Activated CD8-positive, alpha-beta memory T cell treated with anti-CD3 and anti-CD28 coated beads, Interleukin-2, amount 10 ng/mL, durations not matched to agents 7 days and 5 days (primary cell): ENCODE measurements around the gene TCERG1L. TPM values are rescaled to one million over a fixed set of nuclear protein-coding genes. Genes with fewer than 3 reads are reported as not detected.
"Not testable (repeated sequence)": the region's sequence is repeated elsewhere in the genome, so short reads cannot be mapped to it uniquely, and the experiment has no call there.

Experiments used
- ATAC-seq: fragments of 150-1000 bp; cut with Tn5 transposase; one replicate; pipeline ENCODE4 v1.10.0; 2021; ENCODE audit warnings: moderate library complexity
- CTCF ChIA-PET: fragments of 350-600 bp; sonication (Branson Sonifier 250); formaldehyde crosslinking; loops from one replicate; lab custom pipeline; 2021; ENCODE audit warnings: antibody characterized with exemption; lab: Charles Lee
- DNase-seq: peaks from one replicate; pipeline ENCODE4 v3.0.0-alpha.2; 2020
- H3K27ac Mint-ChIP-seq: one replicate; pipeline ENCODE4 v1.8.0; 2021; ENCODE audit warnings: mild to moderate bottlenecking, mixed read lengths
- H3K27me3 Mint-ChIP-seq: one replicate; pipeline ENCODE4 v1.8.0; 2021; ENCODE audit warnings: mixed read lengths
- H3K36me3 Mint-ChIP-seq: one replicate; pipeline ENCODE4 v1.8.0; 2021; ENCODE audit warnings: mild to moderate bottlenecking, mixed read lengths
- H3K4me1 Mint-ChIP-seq: one replicate; pipeline ENCODE4 v1.8.0; 2021; ENCODE audit warnings: mixed read lengths
- H3K4me3 Mint-ChIP-seq: one replicate; pipeline ENCODE4 v1.8.0; 2021; ENCODE audit warnings: mild to moderate bottlenecking, moderate library complexity, mixed read lengths
- H3K9me3 Mint-ChIP-seq: one replicate; pipeline ENCODE4 v1.8.0; 2022; ENCODE audit warnings: low read depth, mixed read lengths
- total RNA-seq, 2 experiments: library from RNA; stranded (reverse); gene quantifications; one replicate each; pipeline ENCODE4 v1.2.3, GENCODE V29; 2021

TCERG1L gene
- total RNA-seq, 2 experiments from 2014 or later: 0.20 to 0.49 TPM

DNA sequence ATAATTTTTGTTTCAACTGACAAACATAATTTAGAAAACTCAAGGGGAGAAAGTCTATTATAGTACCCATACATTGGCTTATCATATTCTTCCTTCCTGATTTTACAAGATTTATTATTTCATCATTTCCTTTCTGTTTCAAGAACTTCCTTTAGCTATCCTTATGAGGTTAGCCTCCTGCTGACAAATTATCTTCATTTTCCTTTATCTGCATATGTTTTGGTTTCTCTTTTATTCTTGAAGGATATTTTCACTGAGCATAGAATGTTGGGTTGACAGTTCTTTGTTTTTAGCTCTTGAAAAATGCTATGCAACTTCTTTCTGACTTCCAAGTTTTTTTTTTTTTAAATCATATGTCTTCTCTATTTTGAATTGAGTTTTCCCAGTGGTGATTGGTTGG, 21.3 kb upstream of the TCERG1L start:
- H3K4me1 Mint-ChIP-seq: no peaks in the 10 kb centered on the region
- H3K27ac Mint-ChIP-seq: no peak overlapping the region
- peaks cover 3% of the 10 kb centered on the region for H3K9me3 Mint-ChIP-seq
- H3K4me3 Mint-ChIP-seq: no peak overlapping the region
- CTCF ChIA-PET: no interaction called here
- ATAC-seq: no peak
- no peaks in the 10 kb centered on the region for H3K36me3 Mint-ChIP-seq
- H3K27me3 Mint-ChIP-seq: peaks cover 3% of the 10 kb centered on the region
- DNase-seq: no peak

DNA sequence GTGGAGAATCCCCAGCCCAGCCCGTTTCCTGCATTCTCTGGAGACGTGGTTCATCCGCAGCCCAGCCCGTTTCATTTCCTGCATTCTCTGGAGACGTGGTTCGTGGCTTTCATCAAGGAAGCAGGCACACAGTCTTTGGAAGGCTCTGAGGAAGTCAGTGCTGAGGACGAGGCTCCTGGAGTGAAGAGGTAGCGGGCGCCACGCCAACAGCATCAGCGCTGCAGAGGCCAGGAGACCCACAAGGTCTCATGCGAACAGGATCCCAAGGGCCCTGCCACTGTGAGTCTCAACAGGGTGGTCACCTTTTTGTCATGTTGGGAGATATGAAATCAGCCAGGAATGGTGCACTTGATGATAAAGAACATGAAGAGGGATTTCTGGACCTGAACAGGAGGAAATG, 12.4 kb upstream of the TCERG1L start:
- no peak for ATAC-seq
- H3K4me3 Mint-ChIP-seq: no peak overlapping the region

DNA sequence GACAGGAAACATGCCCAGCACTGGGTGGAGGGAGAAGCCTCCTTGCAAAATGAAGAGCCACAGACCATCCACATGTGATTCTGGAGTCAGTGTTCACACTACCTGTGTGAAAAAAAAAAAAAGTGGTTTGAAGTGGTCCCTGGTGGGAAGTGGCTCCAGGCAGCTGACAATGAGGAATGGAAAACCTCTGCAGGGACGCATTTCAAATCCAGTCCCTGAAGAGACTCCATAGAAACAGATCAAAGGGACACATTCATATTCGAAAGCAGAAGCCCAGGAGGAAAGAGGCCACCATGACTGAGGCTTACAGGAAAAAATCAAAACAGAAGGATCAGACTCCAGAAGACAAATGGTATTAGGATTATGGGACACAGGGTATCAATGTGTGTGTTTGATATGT, 11.5 kb upstream of the TCERG1L start:
- CTCF ChIA-PET: no interaction called here
- no peaks in the 10 kb centered on the region for H3K9me3 Mint-ChIP-seq

More for the DNA sequence above, 12.4 kb upstream of the TCERG1L start:
- Mint-ChIP-seq H3K27ac (no peak overlapping the region), H3K27me3 (peaks cover 17% of the 10 kb centered on the region), H3K9me3 (no peaks in the 10 kb centered on the region), H3K4me1 (no peaks in the 10 kb centered on the region), H3K36me3 (no peaks in the 10 kb centered on the region)
- DNase-seq: no peak
- CTCF ChIA-PET: no interaction called here

DNA sequence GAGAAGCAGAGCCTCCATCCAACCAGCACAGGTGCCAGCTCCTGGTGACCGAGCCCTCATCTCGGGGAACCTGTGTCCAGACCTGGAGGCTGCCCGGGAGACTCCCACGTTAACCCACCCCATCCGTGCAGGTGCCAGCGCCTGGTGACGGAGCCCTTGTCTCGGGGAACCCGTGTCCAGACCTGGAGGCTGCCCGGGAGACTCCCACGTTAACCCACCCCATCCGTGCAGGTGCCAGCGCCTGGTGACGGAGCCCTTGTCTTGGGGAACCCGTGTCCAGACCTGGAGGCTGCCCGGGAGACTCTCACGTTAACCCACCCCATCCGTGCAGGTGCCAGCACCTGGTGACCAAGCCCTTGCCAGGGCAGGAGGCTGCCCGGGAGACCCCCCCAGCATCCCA, 11.1 kb upstream of the TCERG1L start:
- CTCF ChIA-PET, H3K27ac Mint-ChIP-seq, DNase-seq, H3K36me3 Mint-ChIP-seq, H3K4me3 Mint-ChIP-seq, H3K4me1 Mint-ChIP-seq, ATAC-seq, H3K9me3 Mint-ChIP-seq: not testable (repeated sequence)
- peaks cover 15% of the 10 kb centered on the region for H3K27me3 Mint-ChIP-seq

More for the DNA sequence above, 11.5 kb upstream of the TCERG1L start:
- ATAC-seq: no peak
- Mint-ChIP-seq H3K36me3 (no peaks in the 10 kb centered on the region), H3K4me3 (no peak overlapping the region), H3K27me3 (peaks cover 16% of the 10 kb centered on the region), H3K27ac (no peak overlapping the region), H3K4me1 (no peaks in the 10 kb centered on the region)
- DNase-seq: no peak

DNA sequence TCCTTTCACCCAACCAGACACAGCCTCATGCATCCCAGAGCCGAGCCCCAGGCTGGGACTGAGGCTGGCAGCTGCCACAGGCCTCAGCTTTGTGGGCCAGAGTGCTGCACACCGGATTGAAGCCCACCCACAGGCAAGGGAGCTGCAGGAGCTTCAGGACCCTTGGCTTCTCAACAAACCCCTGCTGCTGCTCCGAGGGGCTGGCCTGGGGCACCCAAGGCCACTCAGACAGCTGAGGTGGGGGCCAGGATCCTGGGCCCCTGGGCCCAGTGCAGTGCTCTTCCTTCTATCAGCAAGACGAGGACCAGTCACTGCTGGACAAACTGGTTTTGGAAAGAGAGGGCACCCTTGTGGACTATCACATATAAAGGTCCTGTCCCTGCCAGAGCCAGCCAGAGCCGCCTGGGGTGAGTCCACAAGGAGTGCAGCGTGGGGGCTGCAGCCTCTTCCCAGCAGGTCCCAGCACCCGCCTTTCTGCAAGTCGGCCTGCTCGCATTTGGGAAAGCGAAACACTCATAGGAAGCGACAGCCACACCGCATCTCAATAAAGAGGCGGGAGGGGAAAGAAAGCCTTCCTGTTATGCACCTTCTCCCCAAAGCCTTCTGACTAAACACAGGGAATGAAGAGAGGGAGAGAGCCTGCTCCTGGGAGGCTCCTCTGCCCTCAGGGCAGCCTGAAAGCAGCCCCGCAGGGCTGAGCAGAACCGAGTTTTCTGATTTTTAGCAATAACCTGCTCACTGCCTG, 9.5 kb upstream of the TCERG1L start:
- ATAC-seq (no peak), DNase-seq (no peak)
- Mint-ChIP-seq H3K4me3 (no peak overlapping the region), H3K4me1 (no peaks in the 10 kb centered on the region), H3K27ac (no peak overlapping the region), H3K9me3 (no peaks in the 10 kb centered on the region), H3K36me3 (no peaks in the 10 kb centered on the region), H3K27me3 (peaks cover 10% of the 10 kb centered on the region)
- CTCF ChIA-PET: no interaction called here

DNA sequence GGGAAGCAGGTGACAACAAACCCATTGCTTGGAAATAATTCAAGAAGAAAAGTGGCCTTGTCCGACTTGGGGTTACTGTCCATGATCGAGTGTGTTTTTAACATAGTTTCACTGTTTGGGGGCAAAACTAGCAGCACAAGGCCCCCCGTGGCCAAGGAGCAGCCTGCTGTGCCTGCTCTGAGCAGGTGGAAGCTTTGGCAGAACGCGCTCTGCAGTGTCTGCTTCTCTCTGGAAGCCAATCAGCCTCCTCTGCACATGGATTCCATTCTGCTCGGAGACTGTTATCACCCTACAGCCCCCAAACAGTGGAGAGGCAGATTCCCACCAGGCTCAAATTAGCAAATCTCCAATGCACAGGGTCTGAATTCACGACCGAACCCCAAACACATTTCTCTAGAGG, 7.3 kb upstream of the TCERG1L start:
- DNase-seq (no peak), ATAC-seq (no peak)
- H3K27me3 Mint-ChIP-seq: peaks cover 12% of the 10 kb centered on the region
- no peak overlapping the region for H3K4me3 Mint-ChIP-seq
- H3K36me3 Mint-ChIP-seq: no peaks in the 10 kb centered on the region
- no peaks in the 10 kb centered on the region for H3K9me3 Mint-ChIP-seq
- H3K4me1 Mint-ChIP-seq: peaks cover 5% of the 10 kb centered on the region
- no peak overlapping the region for H3K27ac Mint-ChIP-seq
- CTCF ChIA-PET: no interaction called here

DNA sequence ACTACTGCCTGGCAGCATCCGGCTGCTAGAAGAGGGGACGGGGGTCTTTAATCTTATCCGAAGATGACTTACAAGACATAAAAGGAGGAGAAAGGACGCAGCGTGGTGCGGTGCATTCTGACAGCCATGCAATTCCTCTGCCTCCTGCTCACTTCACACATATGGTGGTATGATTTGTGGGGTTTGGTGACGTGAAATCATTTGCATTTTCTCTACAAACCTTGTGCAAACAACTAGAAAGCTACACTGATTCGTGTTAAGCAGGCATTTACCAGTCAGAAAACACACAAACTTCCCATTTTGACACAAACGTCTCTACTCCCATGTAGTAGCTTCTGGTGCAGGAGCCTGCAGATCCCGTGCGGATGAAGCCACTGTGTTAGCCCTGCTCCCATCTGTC, 6.8 kb upstream of the TCERG1L start:
- DNase-seq (no peak), ATAC-seq (no peak)
- Mint-ChIP-seq H3K9me3 (no peaks in the 10 kb centered on the region), H3K27ac (no peak overlapping the region), H3K27me3 (peaks cover 11% of the 10 kb centered on the region), H3K36me3 (no peaks in the 10 kb centered on the region), H3K4me3 (no peak overlapping the region), H3K4me1 (peaks cover 9% of the 10 kb centered on the region)
- CTCF ChIA-PET: no interaction called here

DNA sequence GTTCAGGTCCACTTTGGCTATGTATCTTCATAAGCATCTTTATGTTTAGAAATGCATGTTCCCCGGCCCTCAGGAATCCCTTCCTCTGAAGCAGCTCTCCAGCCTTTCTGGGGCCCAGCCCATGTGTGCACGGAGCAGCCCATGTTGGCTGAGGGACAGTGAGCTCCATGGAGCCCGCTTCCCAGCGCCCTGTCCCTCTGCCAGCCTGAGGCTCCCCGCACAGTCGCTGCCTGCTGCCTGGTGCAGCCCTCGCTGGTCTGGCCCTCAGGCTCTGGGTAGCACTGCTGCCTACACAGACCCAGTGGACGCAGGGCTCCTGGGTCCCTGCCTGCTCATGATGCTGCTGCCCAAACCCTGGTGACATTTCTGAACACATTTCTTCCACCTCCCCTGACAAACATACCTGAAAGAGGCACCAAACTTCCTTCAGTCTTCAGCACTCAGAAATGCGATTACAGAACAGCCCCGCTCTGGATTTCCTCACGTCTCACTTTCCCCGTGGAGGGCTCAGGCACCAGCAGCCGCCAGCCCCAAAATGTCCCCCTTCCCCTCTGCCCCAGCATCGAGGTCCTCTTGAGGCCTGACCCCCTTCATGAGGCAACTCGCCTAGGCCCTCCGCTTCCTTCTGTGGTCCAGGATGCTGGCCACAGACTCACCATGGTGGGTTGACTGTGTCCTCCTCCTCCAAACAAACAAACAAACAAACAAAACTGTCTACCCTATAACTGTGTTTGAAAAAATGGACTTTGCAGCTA, 5.0 kb upstream of the TCERG1L start:
- peaks cover 14% of the 10 kb centered on the region for H3K4me1 Mint-ChIP-seq
- H3K36me3 Mint-ChIP-seq: no peaks in the 10 kb centered on the region
- ATAC-seq (no peak), DNase-seq (no peak)
- H3K27me3 Mint-ChIP-seq: peaks cover 11% of the 10 kb centered on the region
- H3K9me3 Mint-ChIP-seq: no peaks in the 10 kb centered on the region
- CTCF ChIA-PET: no interaction called here
- no peak overlapping the region for H3K27ac Mint-ChIP-seq
- H3K4me3 Mint-ChIP-seq: no peak overlapping the region

DNA sequence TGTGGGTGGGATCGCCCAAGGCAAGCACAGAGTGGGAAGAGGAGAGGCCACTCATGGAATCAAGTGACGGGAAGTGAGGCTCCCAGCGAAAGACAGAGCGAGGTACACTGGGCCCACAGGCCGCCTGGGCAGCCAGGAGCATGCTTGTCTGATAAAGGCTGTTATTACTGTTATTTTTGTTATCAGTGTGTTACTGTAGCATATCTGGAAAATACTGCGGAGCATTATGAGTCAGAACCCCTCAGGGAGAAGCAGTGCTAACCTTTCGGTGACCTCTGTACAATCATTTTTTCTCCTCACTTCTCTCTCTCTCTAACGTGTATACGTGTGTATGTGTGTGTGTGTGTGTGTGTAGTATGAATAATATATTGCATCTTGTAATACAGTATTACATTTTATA, 3.8 kb upstream of the TCERG1L start:
- H3K27me3 Mint-ChIP-seq: peaks cover 15% of the 10 kb centered on the region
- no peaks in the 10 kb centered on the region for H3K36me3 Mint-ChIP-seq
- CTCF ChIA-PET: no interaction called here
- H3K27ac Mint-ChIP-seq: no peak overlapping the region
- H3K4me3 Mint-ChIP-seq: no peak overlapping the region
- DNase-seq: no peak
- H3K9me3 Mint-ChIP-seq: no peaks in the 10 kb centered on the region
- peaks cover 17% of the 10 kb centered on the region for H3K4me1 Mint-ChIP-seq
- ATAC-seq: no peak

DNA sequence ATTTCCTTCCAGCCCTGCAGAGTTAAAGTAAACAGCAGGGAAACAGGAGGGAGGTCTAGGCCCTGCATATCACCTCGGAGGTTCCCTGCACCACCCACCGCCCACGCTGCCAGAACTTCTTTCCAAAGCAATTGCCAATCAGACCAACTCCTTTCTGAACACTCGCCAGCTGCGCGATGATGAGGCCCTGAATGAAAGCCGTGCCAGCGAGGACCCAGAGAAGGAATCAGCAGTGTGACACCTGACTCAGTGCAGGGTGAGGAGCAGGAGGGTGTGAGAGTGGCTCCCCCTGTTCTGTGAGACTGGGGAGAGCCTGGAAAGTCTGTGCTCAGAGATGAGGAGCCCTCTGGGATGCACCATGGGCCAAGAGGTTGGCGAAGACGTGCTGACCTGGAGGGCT, 3.3 kb upstream of the TCERG1L start:
- peaks cover 18% of the 10 kb centered on the region for H3K4me1 Mint-ChIP-seq
- CTCF ChIA-PET: no interaction called here
- H3K9me3 Mint-ChIP-seq: no peaks in the 10 kb centered on the region
- no peak overlapping the region for H3K4me3 Mint-ChIP-seq
- no peaks in the 10 kb centered on the region for H3K36me3 Mint-ChIP-seq
- DNase-seq (no peak), ATAC-seq (no peak)
- H3K27ac Mint-ChIP-seq: no peak overlapping the region
- H3K27me3 Mint-ChIP-seq: peaks cover 19% of the 10 kb centered on the region

DNA sequence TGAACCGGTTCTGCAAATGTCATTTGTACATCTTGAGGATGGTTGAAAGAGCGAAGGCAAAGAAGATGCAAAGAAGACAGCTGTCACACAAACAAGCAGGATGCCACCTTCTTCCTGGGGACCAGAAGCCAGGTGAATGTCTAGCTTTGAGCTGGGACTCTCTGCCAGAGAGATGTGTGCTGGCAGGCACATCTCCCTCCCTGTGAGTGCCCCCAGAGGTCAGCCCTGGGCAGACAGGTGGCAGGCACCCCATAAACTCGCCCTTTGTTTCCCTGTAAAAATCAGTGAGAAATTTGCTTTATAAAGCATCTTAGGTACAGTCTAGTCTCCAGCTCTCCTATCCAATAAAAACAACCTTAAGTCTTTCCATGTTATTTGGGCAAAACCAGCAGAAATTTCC, 2.6 kb upstream of the TCERG1L start:
- Mint-ChIP-seq H3K4me1 (peaks cover 18% of the 10 kb centered on the region), H3K27ac (no peak overlapping the region), H3K36me3 (no peaks in the 10 kb centered on the region), H3K9me3 (no peaks in the 10 kb centered on the region), H3K27me3 (peaks cover 20% of the 10 kb centered on the region), H3K4me3 (no peak overlapping the region)
- CTCF ChIA-PET: no interaction called here
- DNase-seq (no peak), ATAC-seq (no peak)

DNA sequence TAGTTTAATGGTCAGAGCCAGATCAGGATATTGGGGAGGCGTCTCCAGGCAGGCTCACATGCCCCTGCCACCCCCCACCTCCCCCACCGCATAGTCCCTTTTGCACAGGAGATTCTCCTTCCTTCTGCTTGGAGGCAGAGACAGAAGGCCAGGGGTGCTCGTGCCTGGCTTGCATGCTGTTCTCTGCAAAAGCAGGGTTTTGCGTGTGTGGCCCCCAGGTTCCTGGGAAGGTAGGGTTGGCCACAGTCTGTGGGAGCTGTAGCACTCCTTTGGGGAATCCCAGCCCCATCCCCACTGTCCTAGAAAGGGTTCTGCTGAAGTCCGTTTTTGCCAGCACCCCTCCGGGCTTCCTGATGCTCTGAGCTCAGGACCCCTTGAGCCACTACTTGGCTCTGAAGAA, 1.9 kb upstream of the TCERG1L start:
- DNase-seq: no peak
- ATAC-seq: no peak
- CTCF ChIA-PET: no interaction called here
- peak overlapping the region; percentile 52 for H3K4me3 Mint-ChIP-seq
- no peaks in the 10 kb centered on the region for H3K36me3 Mint-ChIP-seq
- no peak overlapping the region for H3K27ac Mint-ChIP-seq
- H3K4me1 Mint-ChIP-seq: peaks cover 18% of the 10 kb centered on the region
- H3K9me3 Mint-ChIP-seq: no peaks in the 10 kb centered on the region
- H3K27me3 Mint-ChIP-seq: peaks cover 24% of the 10 kb centered on the region

DNA sequence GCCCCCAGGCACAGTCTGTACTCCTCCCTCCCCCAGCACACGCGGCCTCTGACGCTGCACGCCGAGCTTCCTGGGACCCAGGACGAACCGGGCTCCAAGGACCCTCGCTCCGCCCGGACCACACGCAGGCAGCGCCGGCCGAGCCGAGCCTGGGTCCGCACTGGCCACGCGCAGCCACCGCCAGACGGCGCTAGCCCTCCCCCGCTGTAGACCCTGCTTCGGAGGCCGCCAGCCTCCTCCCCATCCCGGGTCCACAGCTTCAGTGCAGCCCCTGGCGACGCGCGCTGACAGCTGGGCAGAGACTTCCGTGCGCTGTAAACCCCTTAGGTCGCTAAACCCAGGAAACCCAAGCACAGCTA, 936 bp upstream of the TCERG1L start:
- peak; percentile 48 for ATAC-seq
- CTCF ChIA-PET: no interaction called here
- H3K4me3 Mint-ChIP-seq: peak overlapping the region; percentile 52
- DNase-seq: no peak
- H3K9me3 Mint-ChIP-seq: no peaks in the 10 kb centered on the region
- peaks cover 24% of the 10 kb centered on the region for H3K27me3 Mint-ChIP-seq
- no peak overlapping the region for H3K27ac Mint-ChIP-seq
- H3K36me3 Mint-ChIP-seq: no peaks in the 10 kb centered on the region
- H3K4me1 Mint-ChIP-seq: peaks cover 18% of the 10 kb centered on the region

DNA sequence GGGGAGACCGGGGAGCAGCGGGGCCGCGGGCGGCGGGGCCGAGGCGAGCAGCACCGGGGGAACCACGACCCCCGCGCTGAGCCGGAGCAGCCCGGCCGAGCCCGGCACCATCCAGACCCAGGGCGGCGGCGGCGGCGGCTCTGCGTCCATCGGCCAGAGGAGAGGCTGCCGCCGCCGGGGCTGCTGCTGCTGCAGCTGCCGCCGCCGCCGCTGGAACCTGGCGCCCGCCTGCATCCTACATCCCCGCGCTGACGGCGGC, 190 bp downstream of the TCERG1L start:
- no peaks in the 10 kb centered on the region for H3K36me3 Mint-ChIP-seq
- peaks cover 18% of the 10 kb centered on the region for H3K4me1 Mint-ChIP-seq

More for the DNA sequence above, 190 bp downstream of the TCERG1L start:
- Mint-ChIP-seq H3K27me3 (peaks cover 24% of the 10 kb centered on the region), H3K27ac (no peak overlapping the region), H3K4me3 (no peak overlapping the region), H3K9me3 (no peaks in the 10 kb centered on the region)
- ATAC-seq (peak; percentile 10), DNase-seq (no peak)
- CTCF ChIA-PET: no interaction called here
